Esophagus muscularis mucosa (tissue), 4 donors: Measurements from ENCODE around the gene PLD1. TPM values are rescaled to one million over a fixed set of nuclear protein-coding genes. Genes with fewer than 3 reads are reported as not detected.
"Not testable (repeated sequence)": the region's sequence is repeated elsewhere in the genome, so short reads cannot be mapped to it uniquely, and the experiment has no call there.

Experiments
- DNase-seq: peaks from one replicate; pipeline ENCODE4 v3.0.0-alpha.2; 2017; ENCODE audit errors: extremely low spot score
- H3K27ac ChIP-seq, 4 donors: fragments of 200-600 bp; sonication (generic); replicated peaks in 1 of 4; 1 replicate in 3 of 4; 2 replicates in 1 of 4; pipeline ENCODE4 v1.5.1; 2016 to 2019; ENCODE audit warnings: mild to moderate bottlenecking in 1 of 4
- H3K27me3 ChIP-seq, 4 donors: fragments of 200-600 bp; sonication (generic); one replicate each; pipeline versions ENCODE4 v1.5.1 to v1.6.0; 2016 to 2019
- H3K36me3 ChIP-seq, 4 donors: fragments of 200-600 bp; sonication (generic); one replicate each; pipeline ENCODE4 v1.5.1; 2016 to 2019
- H3K4me1 ChIP-seq, 4 donors: fragments of 200-600 bp; sonication (generic); one replicate each; pipeline ENCODE4 v1.5.1; 2016 to 2019
- H3K4me3 ChIP-seq, 4 donors: fragments of 200-600 bp; sonication (generic); 1 replicate in 2 of 4; 2 replicates in 2 of 4; pipeline ENCODE4 v1.5.1; 2016 to 2019; ENCODE audit warnings: mild to moderate bottlenecking in 4 of 4, moderate library complexity in 1 of 4
- H3K9me3 ChIP-seq, 4 donors: fragments of 200-600 bp; sonication (generic); 1 replicate in 3 of 4; 2 replicates in 1 of 4; pipeline ENCODE4 v1.5.1; 2016 to 2019
- CTCF ChIP-seq, 3 experiments: fragments of 200-600 bp in 2 of 3; fragments of 450-650 bp in 1 of 3; sonication (generic) in 2 of 3; IDR thresholded peaks; one replicate each; pipeline ENCODE4 v1.5.1; 2017 to 2019; ENCODE audit warnings: antibody characterized with exemption in 3 of 3, mild to moderate bottlenecking in 2 of 3, moderate library complexity in 1 of 3
- EP300 ChIP-seq: sonication (generic); formaldehyde crosslinking; IDR thresholded peaks from one replicate; pipeline ENCODE4 v1.6.1; 2017; ENCODE audit warnings: antibody characterized with exemption
- POLR2A ChIP-seq: fragments of 450-650 bp; IDR thresholded peaks from one replicate; pipeline ENCODE4 v1.6.1; 2017; ENCODE audit warnings: antibody characterized with exemption, moderate library complexity, mild to moderate bottlenecking, low read depth
- POLR2AphosphoS5 ChIP-seq, 2 donors: sonication (generic); formaldehyde crosslinking; IDR thresholded peaks; one replicate each; pipeline ENCODE4 v1.6.1; 2017; ENCODE audit warnings: antibody characterized with exemption in 2 of 2
- WGBS: methylation state at CpG from one replicate; pipeline ENCODE4 v1.1.5; 2018; 5-methylcytosine and 5-hydroxymethylcytosine counted together
- intact Hi-C: fragments of 100-400 bp; cut with DNase I; formaldehyde crosslinking; loops from one replicate; pipeline ENCODE4 v1.15.1; 2023
- total RNA-seq, 4 donors: library from RNA; depleted of rRNA; stranded (reverse); fragments of >200 nt; gene quantifications; one replicate each; pipeline versions ENCODE4 v1.1.0 to v1.2.1, GENCODE V29; 2016

The PLD1 gene
- total RNA-seq, 4 donors from 2014 or later, result 12.4 to 21.1 (median 18.5) TPM

- WGBS, result 64% methylated on average over 1 of the region's 1 CpG
- DNase-seq, result no peak
- Histone ChIP-seq H3K27me3 (no peaks in the 10 kb centered on the region), H3K4me3 (no peak overlapping the region), H3K36me3 (no peaks in the 10 kb centered on the region), H3K27ac (no peak overlapping the region), H3K4me1 (peaks cover 18 to 38% (median 35%) of the 10 kb centered on the region in 4 donors), H3K9me3 (no peaks in the 10 kb centered on the region)
- no peak for TF ChIP-seq CTCF (IDR thresholded peaks at IDR 0.05)
- intact Hi-C loops, result no loop called here
These were observed 61.2 kb downstream of the PLD1 start for GRCh38 chr3:171749124-171749523.

- intact Hi-C loops, result no loop called here
- Histone ChIP-seq H3K9me3 (no peaks in the 10 kb centered on the region), H3K4me1 (peaks cover 25 to 42% (median 35%) of the 10 kb centered on the region in 4 donors), H3K27ac (no peak overlapping the region), H3K36me3 (no peaks in the 10 kb centered on the region), H3K27me3 (no peaks in the 10 kb centered on the region), H3K4me3 (no peak overlapping the region)
- TF ChIP-seq POLR2AphosphoS5 (IDR thresholded peaks at IDR 0.05) (no peak), POLR2A (no peak), EP300 (no peak), CTCF (IDR thresholded peaks at IDR 0.05) (no peak)
- 61% methylated on average over 7 of the region's 7 CpGs for WGBS
- no peak for DNase-seq
These were observed 62.0 kb downstream of the PLD1 start for GRCh38 chr3:171748064-171748924.

- H3K27ac ChIP-seq, result no peak overlapping the region
- no peak for DNase-seq
- no peaks in the 10 kb centered on the region for H3K9me3 ChIP-seq
- 76% methylated on average over 2 of the region's 2 CpGs for WGBS
- H3K36me3 ChIP-seq, result no peaks in the 10 kb centered on the region
- no peak for TF ChIP-seq POLR2A
- TF ChIP-seq POLR2AphosphoS5 (IDR thresholded peaks at IDR 0.05), result no peak
- no peak for TF ChIP-seq CTCF (IDR thresholded peaks at IDR 0.05)
- TF ChIP-seq EP300, result no peak
- peaks cover 26 to 37% (median 28%) of the 10 kb centered on the region in 4 donors for H3K4me1 ChIP-seq
- intact Hi-C loops, result no loop called here
- no peaks in the 10 kb centered on the region for H3K27me3 ChIP-seq
- H3K4me3 ChIP-seq, result no peak overlapping the region
These were observed 62.9 kb downstream of the PLD1 start for GRCh38 chr3:171747223-171747920.

- H3K36me3 ChIP-seq, H3K4me3 ChIP-seq, intact Hi-C loops, H3K27ac ChIP-seq, H3K9me3 ChIP-seq, DNase-seq, H3K27me3 ChIP-seq: not testable (repeated sequence)
- 87% methylated on average over 10 of the region's 11 CpGs for WGBS
- peaks cover 27 to 37% (median 30%) of the 10 kb centered on the region in 4 donors for H3K4me1 ChIP-seq
These were observed 63.7 kb downstream of the PLD1 start for GRCh38 chr3:171746320-171747222.
